ENCODE results near the gene EXOC2. TPM values are rescaled to one million over a fixed set of nuclear protein-coding genes. Genes with fewer than 3 reads are reported as not detected.

Gene EXOC2
- total RNA-seq, 1 donor from 2014 or later, result 11.4 TPM

DNA sequence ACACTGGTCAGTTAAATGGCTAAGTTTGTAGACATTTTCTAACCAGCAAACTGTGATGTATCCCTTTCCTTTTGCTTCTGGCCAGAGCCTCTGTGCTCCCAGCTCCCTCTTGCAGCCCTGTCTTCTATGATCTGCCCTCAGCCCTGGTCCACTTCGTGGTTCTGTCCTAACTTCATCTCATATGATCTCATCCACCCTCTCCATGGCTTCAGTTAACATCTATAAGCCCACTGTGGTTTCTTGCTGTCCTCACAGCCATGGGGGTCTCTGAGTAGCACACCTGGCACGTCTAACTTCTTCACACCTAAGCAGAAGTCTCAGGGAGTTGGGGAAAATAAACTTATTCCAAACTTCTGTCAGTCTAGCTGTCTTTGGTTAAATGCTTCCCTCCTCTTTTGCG lies 219.6 kb downstream of the EXOC2 start:
- Histone ChIP-seq H3K4me3 (no peak overlapping the region), H3K9me3 (no peaks in the 10 kb centered on the region), H3K27me3 (no peaks in the 10 kb centered on the region), H3K36me3 (no peaks in the 10 kb centered on the region), H3K4me1 (no peaks in the 10 kb centered on the region), H3K27ac (no peak overlapping the region)
- intact Hi-C loops (cut with DNase I), result no loop called here
- TF ChIP-seq, protein P1, sequence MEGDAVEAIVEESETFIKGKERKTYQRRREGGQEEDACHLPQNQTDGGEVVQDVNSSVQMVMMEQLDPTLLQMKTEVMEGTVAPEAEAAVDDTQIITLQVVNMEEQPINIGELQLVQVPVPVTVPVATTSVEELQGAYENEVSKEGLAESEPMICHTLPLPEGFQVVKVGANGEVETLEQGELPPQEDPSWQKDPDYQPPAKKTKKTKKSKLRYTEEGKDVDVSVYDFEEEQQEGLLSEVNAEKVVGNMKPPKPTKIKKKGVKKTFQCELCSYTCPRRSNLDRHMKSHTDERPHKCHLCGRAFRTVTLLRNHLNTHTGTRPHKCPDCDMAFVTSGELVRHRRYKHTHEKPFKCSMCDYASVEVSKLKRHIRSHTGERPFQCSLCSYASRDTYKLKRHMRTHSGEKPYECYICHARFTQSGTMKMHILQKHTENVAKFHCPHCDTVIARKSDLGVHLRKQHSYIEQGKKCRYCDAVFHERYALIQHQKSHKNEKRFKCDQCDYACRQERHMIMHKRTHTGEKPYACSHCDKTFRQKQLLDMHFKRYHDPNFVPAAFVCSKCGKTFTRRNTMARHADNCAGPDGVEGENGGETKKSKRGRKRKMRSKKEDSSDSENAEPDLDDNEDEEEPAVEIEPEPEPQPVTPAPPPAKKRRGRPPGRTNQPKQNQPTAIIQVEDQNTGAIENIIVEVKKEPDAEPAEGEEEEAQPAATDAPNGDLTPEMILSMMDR (IDR thresholded peaks at IDR 0.05), result no peak
- no peak for DNase-seq (ENCODE audit: low spot score in 2 of 2)

DNA sequence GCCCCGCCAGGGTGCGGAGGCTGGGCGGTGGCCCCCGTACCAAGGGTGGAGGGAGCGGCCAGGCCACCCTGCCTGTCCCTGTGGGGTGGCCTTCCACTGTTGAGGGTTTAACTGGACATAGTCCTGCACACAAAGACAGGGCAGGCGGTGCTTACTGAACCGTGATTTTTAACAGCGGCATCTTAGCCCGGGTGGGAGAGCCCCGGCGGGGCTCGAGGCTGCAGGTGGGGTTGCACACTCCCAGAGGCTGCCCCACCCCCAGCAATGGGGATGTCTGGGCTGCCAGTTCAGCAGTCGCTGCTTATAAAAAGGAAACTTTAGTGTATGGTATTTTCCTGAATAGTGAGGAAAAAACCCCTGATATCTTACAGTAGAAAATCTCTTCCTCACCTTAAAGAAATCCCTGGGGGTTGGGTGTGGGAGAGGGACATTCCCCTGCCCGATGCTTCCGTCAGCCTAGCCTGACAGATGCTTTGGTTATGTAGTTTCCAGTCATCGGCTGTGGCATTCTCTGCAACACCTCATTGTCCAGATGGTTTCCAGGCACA lies 222.0 kb downstream of the EXOC2 start:
- Histone ChIP-seq H3K27me3 (no peaks in the 10 kb centered on the region), H3K4me3 (no peak overlapping the region), H3K36me3 (no peaks in the 10 kb centered on the region), H3K4me1 (no peaks in the 10 kb centered on the region), H3K27ac (no peak overlapping the region), H3K9me3 (no peaks in the 10 kb centered on the region)
- no peak for DNase-seq (ENCODE audit: low spot score in 2 of 2)
- intact Hi-C loops (cut with DNase I), result no loop called here
- TF ChIP-seq, protein P1 (IDR thresholded peaks at IDR 0.05), result no peak

DNA sequence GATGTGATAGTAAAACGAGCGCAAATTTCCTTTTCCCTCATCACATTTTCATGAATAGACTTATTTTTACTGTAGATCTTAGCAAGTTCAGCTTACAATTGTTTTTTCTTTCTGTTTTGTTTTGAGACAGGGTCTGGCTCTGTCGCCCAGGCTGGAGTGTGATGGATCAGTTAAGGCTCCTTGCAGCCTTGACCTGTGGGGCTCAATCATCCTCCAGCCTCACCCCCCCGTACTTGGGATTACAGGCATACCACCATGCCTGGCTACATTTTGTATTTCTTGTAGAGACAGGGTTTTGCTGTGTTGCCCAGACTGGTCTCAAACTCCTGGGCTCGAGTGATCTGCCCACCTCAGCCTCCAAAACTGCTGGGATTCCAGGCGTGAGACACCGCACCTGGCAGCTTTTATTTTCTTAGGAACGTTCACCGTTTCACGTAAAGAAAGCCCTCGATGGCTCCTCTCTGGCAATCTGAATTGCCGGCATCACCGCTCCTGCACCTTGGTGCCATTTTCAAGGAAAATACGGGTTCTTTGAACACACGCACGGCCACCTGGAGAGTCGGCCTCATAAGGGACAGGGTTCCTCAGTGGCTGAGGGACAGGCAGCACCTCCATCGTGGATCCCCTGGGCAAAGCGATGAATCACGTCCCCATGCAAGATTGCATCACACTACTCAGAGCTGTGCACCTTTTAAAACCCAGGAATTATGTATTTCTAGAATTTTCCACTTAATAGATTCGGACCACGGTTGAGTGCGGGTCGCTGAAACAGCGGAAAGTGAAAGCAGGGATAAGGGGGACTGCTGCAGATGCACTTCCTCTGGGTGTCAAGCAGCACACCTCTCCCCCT lies 222.7 kb downstream of the EXOC2 start:
- no peak overlapping the region for H3K27ac ChIP-seq
- no peak for DNase-seq (ENCODE audit: low spot score in 2 of 2)
- intact Hi-C loops (cut with DNase I), result no loop called here
- H3K27me3 ChIP-seq, result no peaks in the 10 kb centered on the region
- no peaks in the 10 kb centered on the region for H3K36me3 ChIP-seq
- TF ChIP-seq, protein P1 (IDR thresholded peaks at IDR 0.05), result no peak
- H3K4me3 ChIP-seq, result no peak overlapping the region
- H3K4me1 ChIP-seq, result no peaks in the 10 kb centered on the region
- H3K9me3 ChIP-seq, result no peaks in the 10 kb centered on the region

DNA sequence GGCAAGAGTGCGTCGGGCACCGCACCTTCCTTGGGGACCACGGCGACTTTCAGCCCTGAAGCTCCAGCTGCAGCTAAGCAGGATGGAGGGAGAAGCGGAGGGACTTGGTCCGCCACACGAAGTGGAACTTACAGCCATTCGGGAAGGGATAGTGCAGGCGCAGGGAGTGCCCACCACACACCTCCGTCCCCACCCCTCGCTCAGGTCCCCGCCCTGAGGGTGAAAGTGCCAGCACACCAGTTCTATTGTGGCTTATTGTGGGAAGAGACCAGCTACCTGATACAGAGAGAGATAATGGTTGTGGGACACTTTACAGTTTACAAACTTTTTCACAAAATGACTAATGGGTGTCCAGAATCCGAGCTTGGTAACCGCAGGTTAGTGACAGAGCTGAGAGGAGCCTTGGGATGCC lies 225.3 kb downstream of the EXOC2 start:
- no peak for DNase-seq (ENCODE audit: low spot score in 2 of 2)
- TF ChIP-seq, protein P1 (IDR thresholded peaks at IDR 0.05), result no peak
- Histone ChIP-seq H3K27ac (no peak overlapping the region), H3K4me3 (no peak overlapping the region), H3K4me1 (no peaks in the 10 kb centered on the region), H3K9me3 (no peaks in the 10 kb centered on the region), H3K36me3 (no peaks in the 10 kb centered on the region), H3K27me3 (no peaks in the 10 kb centered on the region)
- intact Hi-C loops (cut with DNase I), result no loop called here

- H3K4me1 ChIP-seq, result no peaks in the 10 kb centered on the region
- DNase-seq (ENCODE audit: low spot score in 2 of 2), result no peak
- no peaks in the 10 kb centered on the region for H3K9me3 ChIP-seq
- H3K36me3 ChIP-seq, result no peaks in the 10 kb centered on the region
- intact Hi-C loops (cut with DNase I), result no loop called here
- TF ChIP-seq, protein P1 (IDR thresholded peaks at IDR 0.05), result no peak
- H3K4me3 ChIP-seq, result no peak overlapping the region
- H3K27me3 ChIP-seq, result no peaks in the 10 kb centered on the region
- H3K27ac ChIP-seq, result no peak overlapping the region
Measured at GRCh38 chr6:467111-467510, 225.8 kb downstream of the EXOC2 start.
